ENCODE data around the gene ABCG1.

ABCG1 gene

GRCh38 chr21:42233067-42233961, 14.4 kb downstream of the ABCG1 start:
- no peak for DNase-seq

GRCh38 chr21:42234041-42234440, 15.1 kb downstream of the ABCG1 start:
- no peak for DNase-seq

DNA sequence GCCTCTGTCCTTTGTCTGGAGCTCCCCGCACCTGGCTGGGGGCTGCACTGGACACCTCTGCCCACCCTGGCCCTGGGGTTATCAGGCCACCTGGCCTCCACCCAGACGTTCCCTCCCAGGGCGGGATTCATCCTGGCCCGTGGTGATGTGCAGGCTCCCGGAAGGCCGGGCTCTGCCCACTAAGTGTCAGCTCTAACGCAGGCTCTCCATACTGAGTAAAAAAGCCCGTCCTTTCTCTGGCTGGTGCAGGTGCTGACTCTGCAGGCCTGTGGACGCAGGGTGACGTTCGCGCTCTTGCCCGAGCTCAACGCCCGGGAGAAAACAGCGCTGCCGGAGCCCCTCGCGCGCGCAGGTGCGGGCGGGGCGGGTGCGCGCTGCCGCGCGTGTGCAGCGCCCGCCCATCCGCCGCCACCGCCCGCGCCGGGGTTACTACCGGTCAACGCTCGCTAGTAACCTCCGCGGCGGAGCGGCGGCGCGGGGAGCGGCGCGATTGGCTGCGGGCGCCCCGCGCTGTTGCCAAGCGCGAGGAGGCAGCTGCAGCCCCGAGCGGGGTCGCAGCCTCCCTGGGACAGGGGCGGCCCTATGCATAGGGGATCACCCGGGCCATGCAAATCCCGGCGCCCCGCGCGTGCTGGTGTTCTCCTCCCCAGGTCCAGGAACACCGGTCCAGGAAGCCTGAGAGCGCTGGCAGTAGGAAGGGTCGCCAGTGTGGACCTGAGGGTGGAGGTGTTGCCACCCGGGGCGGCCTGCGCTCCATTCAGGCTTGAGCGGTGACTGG, 15.7 kb downstream of the ABCG1 start:
- peak; percentile 78 for DNase-seq

- no peak for DNase-seq
Measured at GRCh38 chr21:42235593-42235992, 16.7 kb downstream of the ABCG1 start.

GRCh38 chr21:42236014-42236413, 17.1 kb downstream of the ABCG1 start:
- no peak for DNase-seq

GRCh38 chr21:42236693-42237092, 17.8 kb downstream of the ABCG1 start:
- no peak for DNase-seq

GRCh38 chr21:42237161-42237560, 18.2 kb downstream of the ABCG1 start:
- no peak for DNase-seq

GRCh38 chr21:42237577-42237976, 18.6 kb downstream of the ABCG1 start:
- no peak for DNase-seq

DNA sequence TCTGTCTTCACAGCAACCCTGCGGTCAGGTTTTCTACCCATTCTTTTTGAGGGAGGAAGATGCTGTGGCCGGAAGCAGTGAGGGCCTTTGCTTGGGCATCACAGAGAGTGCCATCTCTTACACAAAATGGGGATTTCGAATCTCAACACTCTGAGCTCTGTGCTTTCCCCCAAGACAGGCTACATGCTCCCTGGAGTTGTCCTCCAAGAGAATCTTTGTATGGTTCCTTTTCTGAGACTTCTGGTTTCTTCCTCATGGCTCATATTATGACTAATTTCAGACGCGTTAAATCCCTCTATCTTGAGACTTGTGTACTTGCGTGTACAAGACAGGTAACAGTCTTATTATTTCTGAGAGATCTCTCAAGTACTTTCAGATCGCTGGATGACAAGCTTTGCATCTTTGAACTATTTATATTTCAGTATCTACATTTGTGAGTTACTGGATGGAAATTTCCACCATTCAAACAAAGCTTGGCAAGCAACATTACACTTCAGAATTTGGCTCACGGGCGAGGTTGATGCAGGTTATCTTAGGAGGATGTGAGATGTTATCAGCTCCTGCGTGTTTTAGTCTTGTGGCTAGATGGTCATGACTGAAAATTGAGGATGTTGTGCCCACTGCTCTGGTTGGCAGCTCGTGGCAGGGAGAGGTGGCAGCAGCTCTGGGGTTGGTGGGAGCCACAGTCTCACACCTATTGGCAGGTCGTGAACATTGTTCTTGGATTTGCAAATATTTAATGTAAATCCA, 19.4 kb downstream of the ABCG1 start:
- no peak for DNase-seq

DNA sequence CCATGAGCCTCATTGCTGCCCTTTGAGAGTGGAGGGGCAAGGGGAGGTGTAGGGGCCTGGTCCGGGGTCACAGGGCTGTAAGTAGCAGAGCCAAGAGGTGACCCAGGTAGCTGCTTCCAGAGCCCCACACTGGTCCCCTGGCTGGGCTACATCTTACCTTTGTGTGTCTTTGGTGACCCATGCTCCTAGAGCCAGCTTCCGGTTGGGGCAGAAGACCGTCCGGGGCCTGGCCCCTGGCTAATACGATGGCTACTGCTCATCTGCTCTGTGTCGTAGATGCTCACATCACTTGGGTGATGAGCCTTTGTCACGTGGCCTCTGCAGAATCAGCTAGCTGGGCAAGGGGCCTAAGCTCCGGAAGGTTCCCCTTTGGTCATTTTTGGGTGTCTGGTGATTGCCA, 20.6 kb downstream of the ABCG1 start:
- no peak for DNase-seq

DNA sequence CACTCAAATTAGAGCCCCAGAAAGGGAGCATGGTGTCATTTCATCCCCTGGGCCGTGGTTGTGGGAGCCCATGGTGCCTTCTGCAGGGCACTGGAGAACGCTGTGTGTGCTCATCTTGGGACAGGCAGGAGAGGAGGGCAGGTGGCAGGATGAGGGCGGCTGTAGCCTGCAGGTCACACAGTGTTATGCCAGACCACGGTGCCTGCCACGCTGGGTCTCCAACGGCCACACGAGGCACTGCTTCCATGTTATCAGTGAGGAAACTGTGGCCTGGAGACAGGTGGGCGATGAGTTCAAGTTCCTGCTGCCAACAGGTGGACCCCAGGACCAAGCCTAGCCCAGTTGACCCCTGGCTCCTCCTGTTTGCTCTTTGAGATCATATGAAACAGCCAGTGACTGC, 21.0 kb downstream of the ABCG1 start:
- no peak for DNase-seq

DNA sequence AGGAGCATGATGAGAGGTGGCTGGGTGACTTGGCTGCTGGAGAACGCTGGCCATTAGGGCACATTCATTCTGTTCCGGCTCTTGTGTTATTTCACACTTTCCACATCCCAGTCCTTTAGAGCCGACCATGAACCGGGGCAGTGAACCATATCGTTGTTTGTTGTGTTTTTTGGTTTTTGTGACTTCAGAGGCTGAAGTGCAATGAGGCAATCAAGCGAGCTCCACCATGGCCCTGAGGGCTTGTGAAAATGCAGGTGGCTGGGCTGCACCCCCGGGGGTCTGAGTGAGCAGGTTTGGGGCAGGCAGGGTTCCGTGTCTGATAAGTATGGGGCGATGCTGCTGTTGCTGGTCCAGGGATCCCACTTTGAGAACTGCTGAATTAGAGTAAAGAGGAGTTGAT, 23.7 kb downstream of the ABCG1 start:
- no peak for DNase-seq

GRCh38 chr21:42243026-42243425, 24.1 kb downstream of the ABCG1 start:
- DNase-seq: no peak

- DNase-seq: no peak
Measured at GRCh38 chr21:42245331-42246193, 26.6 kb downstream of the ABCG1 start.

DNA sequence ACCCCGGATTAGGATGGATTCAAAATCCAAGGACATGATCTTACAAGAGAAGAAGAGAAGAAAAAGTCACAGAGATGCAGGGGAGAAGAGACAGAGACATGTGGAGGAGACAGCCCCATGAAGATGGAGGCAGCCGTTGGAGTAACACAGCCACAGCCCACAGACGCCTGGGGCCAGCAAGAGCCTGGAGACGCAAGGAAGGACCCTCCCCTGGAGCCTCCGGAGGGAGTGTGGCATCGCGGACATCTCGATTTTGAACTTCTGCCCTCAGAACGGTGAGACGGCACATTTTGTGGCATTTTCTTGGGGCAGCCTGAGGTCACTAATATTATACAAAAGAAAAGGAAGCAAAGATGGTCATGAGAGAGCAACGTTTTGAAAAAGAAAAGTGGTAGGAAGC, 28.8 kb downstream of the ABCG1 start:
- DNase-seq: no peak

- no peak for DNase-seq
Measured at GRCh38 chr21:42248241-42248640, 29.3 kb downstream of the ABCG1 start.

DNA sequence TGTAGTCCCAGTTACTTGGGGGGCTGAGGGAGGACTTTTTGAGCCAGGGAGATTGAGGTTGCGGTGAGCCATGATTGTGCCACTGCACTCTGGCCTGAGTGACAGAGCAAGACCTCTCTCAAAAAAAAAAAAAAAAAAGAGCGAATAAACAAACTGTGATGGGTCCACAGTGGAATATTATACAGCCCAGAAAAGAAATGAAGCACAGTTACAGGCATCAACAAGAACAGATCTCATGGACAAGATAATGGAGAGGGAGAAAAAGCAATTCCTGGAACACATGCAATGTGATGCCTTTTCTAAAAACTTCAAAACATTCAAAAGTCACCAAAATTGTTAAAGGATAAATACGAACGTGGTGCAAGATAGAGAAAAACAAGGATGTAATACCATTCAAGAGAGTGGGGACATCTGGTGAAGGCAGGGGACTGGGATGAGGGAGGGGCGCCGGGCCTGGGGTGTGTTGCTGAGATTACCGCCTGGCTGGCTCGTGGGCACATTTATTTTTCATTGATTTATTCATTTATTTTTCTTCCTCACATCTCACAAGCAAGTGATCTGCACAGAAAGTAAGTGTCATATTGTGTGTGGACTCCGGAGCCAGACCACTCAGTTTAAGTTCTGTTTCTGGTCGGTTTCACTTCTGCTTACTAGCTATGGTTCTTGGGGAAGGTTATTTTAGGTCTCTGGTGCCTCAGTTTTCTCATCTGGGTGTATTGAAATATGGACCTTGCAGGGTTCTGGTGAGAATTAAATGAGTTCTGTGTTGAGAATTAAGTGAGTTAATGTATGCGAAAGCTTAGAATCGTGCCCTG, 30.1 kb downstream of the ABCG1 start:
- DNase-seq: no peak

DNA sequence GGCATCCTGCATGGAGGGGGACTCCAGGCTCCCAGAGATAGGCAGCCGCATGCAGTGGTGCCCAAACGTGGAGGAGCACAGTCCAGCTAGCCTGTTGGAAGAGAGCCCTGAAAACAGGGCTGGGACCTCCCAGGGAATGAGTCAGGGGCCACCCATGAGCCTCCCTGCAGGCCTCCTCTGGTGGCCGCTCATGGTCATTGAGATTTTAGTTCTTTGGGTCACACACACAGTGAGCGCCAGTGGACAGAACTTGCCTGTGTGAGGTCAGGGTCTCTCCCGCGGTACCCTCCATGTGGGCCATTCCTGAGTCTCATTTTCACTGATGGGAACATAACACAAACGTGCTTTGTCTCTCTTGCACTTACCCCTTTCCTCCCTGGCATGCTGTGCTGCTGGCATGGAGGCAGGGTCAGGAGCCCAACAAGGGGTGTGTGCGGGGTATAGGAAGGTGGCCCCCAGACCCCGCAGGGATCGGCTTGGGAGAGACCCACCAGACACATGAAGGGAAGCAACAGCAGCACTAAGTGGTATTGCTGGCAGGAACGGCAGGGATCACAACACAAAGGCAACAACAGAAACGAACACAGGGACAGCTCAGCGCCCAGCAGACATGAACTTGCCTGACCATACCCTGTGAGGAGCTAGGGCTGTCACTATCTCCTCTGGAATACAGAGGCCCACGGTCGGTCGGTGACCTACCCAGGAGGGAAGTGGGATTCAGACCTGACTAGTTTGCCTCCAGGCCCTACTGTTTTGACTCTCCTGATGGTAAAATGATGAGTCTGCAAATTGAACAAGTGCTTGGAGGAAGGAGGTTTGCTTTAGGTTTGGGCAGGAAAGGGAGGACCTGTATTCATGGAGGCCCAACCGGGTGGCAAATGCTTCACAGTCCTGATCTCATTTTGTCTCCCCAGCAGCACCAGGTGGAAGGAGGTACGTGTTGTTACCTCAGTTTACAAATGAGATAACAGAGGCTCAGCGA, 31.8 kb downstream of the ABCG1 start:
- DNase-seq: no peak

GRCh38 chr21:42251654-42252324, 32.8 kb downstream of the ABCG1 start:
- DNase-seq: no peak

DNA sequence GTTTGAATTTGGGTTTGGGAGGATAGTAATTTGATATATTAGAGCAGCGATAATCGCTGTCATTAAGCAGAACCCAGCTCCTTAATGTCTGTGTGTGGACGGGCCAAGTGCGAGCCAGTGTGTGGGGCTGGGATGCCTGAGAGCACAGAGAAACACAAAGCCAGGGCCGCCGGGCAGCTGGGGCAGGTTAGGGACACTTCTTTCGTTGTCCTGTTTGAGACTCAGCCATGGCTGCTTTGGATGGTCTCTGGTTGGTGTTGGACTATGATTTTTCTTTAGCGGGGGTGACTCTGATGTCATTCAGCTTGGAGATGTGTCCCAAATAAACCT, 33.4 kb downstream of the ABCG1 start:
- DNase-seq: no peak

All from NCI-H2227 treated with DMSO at 0.1 percent for 48 hours (cell line).